Measurements from ENCODE around the gene ACSM4.

GRCh38 chr12:7375145-7375543 is 71.3 kb downstream of the ACSM4 start:
- TF ChIP-seq, protein P1, sequence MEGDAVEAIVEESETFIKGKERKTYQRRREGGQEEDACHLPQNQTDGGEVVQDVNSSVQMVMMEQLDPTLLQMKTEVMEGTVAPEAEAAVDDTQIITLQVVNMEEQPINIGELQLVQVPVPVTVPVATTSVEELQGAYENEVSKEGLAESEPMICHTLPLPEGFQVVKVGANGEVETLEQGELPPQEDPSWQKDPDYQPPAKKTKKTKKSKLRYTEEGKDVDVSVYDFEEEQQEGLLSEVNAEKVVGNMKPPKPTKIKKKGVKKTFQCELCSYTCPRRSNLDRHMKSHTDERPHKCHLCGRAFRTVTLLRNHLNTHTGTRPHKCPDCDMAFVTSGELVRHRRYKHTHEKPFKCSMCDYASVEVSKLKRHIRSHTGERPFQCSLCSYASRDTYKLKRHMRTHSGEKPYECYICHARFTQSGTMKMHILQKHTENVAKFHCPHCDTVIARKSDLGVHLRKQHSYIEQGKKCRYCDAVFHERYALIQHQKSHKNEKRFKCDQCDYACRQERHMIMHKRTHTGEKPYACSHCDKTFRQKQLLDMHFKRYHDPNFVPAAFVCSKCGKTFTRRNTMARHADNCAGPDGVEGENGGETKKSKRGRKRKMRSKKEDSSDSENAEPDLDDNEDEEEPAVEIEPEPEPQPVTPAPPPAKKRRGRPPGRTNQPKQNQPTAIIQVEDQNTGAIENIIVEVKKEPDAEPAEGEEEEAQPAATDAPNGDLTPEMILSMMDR (IDR thresholded peaks at IDR 0.05 in 8 of 11, conservative IDR thresholded peaks at IDR 0.05 in 3 of 11), result no peak
- TF ChIP-seq POLR2A (IDR thresholded peaks at IDR 0.05) (no peak), POLR2AphosphoS5 (IDR thresholded peaks at IDR 0.05) (no peak)

All from spleen (tissue), 7 donors.